Tibial nerve (tissue), 4 donors: Measurements from ENCODE around the gene WIZ.

Experiments used
- CTCF ChIP-seq, 5 experiments: fragments of 200-600 bp in 3 of 5; fragments of 450-650 bp in 2 of 5; sonication (generic) in 3 of 5; IDR thresholded peaks; one replicate each; pipeline ENCODE4 v1.5.1; 2016 to 2019; ENCODE audit warnings: antibody characterized with exemption in 5 of 5, mild to moderate bottlenecking in 3 of 5, moderate library complexity in 2 of 5
- EP300 ChIP-seq, 2 donors: sonication (generic); formaldehyde crosslinking; IDR thresholded peaks; one replicate each; pipeline ENCODE4 v1.6.1; 2017; ENCODE audit warnings: antibody characterized with exemption in 2 of 2, mild to moderate bottlenecking in 1 of 2
- POLR2A ChIP-seq, 2 donors: fragments of 450-650 bp; IDR thresholded peaks; one replicate each; pipeline ENCODE4 v1.6.1; 2017; ENCODE audit warnings: antibody characterized with exemption in 2 of 2, mild to moderate bottlenecking in 2 of 2, moderate library complexity in 2 of 2

GRCh38 chr19:15445807-15446376 lies 3.9 kb downstream of the WIZ start:
- no peak for TF ChIP-seq POLR2A (IDR thresholded peaks at IDR 0.05)
- TF ChIP-seq CTCF (IDR thresholded peaks at IDR 0.05) = no peak
- no peak for TF ChIP-seq EP300 (IDR thresholded peaks at IDR 0.05)
